Esophagus muscularis mucosa (tissue), 3 donors: ENCODE data around the gene PIK3R6.

Experiments
- POLR2A ChIP-seq: fragments of 450-650 bp; IDR thresholded peaks from one replicate; pipeline ENCODE4 v1.6.1; 2017; ENCODE audit warnings: antibody characterized with exemption, moderate library complexity, mild to moderate bottlenecking, low read depth
- POLR2AphosphoS5 ChIP-seq, 2 donors: sonication (generic); formaldehyde crosslinking; IDR thresholded peaks; one replicate each; pipeline ENCODE4 v1.6.1; 2017; ENCODE audit warnings: antibody characterized with exemption in 2 of 2
- TF ChIP-seq, protein P1 (sequence below), 3 experiments: fragments of 200-600 bp in 2 of 3; fragments of 450-650 bp in 1 of 3; sonication (generic) in 2 of 3; IDR thresholded peaks; one replicate each; pipeline ENCODE4 v1.5.1; 2017 to 2019; ENCODE audit warnings: antibody characterized with exemption in 3 of 3, mild to moderate bottlenecking in 2 of 3, moderate library complexity in 1 of 3

DNA sequence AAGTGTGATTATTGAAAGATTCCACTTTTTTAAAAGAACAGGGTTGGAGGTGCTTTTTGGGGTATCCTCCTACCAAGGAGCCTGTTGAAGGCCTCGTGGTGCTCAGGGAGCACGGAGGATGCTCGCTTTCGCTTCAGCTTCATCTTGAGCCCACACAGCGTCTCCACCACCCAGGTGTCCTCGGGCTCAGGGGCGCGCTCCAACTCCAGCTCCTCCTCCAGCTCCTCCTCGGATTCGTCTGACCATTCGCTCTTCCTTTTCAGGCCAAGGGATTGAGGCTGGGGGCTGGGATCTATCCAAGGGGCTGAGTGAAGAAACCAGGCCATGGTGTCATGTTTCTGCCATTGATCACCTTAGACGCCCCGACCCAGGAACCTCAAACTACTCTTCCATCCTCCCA, 110.3 kb downstream of the PIK3R6 start:
- TF ChIP-seq POLR2AphosphoS5 (IDR thresholded peaks at IDR 0.05), result no peak
- TF ChIP-seq POLR2A, result no peak
- TF ChIP-seq, protein P1, sequence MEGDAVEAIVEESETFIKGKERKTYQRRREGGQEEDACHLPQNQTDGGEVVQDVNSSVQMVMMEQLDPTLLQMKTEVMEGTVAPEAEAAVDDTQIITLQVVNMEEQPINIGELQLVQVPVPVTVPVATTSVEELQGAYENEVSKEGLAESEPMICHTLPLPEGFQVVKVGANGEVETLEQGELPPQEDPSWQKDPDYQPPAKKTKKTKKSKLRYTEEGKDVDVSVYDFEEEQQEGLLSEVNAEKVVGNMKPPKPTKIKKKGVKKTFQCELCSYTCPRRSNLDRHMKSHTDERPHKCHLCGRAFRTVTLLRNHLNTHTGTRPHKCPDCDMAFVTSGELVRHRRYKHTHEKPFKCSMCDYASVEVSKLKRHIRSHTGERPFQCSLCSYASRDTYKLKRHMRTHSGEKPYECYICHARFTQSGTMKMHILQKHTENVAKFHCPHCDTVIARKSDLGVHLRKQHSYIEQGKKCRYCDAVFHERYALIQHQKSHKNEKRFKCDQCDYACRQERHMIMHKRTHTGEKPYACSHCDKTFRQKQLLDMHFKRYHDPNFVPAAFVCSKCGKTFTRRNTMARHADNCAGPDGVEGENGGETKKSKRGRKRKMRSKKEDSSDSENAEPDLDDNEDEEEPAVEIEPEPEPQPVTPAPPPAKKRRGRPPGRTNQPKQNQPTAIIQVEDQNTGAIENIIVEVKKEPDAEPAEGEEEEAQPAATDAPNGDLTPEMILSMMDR (IDR thresholded peaks at IDR 0.05), result no peak
